Effector CD8-positive, alpha-beta T cell (primary cell): ENCODE data around the gene UBAP2.

ENCODE experiments used
- DNase-seq: peaks from one replicate; lab custom pipeline; 2025; lab: John Stamatoyannopoulos, UW

UBAP2 gene

DNA sequence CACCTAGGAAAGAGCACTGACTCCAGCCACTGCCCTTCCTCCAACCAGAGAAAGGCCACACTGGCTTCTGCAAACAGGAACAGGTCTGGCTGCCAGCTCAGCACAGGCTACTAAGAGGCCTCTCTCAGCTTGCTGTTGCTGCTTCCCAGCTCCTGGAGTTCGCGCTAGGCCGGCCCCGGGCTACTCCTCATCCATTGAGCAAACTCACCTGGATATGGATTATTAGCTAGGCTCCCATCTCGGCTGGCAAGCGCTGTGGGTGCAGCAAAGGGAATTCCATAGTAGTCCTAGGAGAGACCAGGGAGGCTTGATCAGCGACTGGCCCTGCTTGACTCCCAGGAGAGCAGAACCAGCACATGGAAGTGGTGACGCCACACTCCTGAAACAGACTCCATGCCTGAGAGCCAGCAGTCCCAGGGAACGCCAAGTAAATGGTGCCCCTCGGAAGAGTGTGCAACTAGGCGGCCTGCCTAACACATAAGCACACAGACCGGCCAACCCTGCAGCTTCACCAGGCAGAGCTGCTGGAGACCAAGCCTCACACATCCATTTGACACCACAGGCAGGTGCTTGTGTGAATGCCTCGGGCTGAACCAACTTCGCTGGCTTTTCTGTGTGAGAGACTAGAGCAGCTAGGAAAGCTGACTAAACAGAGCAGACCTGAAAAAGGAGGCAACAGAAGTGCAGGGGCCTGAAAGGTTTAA, 124.5 kb downstream of the UBAP2 start:
- DNase-seq, result no peak

GRCh38 chr9:33923079-33923478, 125.6 kb downstream of the UBAP2 start:
- DNase-seq, result no peak

- DNase-seq, result no peak
Measured at GRCh38 chr9:33921967-33922895, 126.5 kb downstream of the UBAP2 start.

GRCh38 chr9:33919276-33919897, 129.3 kb downstream of the UBAP2 start:
- no peak for DNase-seq

DNA sequence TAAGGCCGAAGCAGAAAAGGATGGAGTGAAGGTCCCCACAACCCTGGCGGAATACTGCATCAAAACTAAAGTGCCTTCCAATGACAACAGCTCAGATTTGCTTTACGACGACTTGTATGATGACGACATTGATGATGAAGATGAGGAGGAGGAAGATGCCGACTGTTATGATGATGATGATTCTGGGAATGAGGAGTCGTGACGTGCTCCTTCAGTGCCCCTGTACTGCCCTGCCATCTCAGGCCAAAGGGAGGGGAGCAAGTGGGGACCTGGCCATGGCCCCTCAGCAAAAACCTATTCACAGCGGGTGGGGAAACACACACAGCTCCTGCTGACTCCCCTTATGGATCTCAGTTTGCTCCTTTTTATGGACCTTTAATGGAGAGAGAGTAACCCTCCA, 131.7 kb downstream of the UBAP2 start:
- DNase-seq, result no peak

- no peak for DNase-seq
Measured at GRCh38 chr9:33914887-33915628, 133.6 kb downstream of the UBAP2 start.

DNA sequence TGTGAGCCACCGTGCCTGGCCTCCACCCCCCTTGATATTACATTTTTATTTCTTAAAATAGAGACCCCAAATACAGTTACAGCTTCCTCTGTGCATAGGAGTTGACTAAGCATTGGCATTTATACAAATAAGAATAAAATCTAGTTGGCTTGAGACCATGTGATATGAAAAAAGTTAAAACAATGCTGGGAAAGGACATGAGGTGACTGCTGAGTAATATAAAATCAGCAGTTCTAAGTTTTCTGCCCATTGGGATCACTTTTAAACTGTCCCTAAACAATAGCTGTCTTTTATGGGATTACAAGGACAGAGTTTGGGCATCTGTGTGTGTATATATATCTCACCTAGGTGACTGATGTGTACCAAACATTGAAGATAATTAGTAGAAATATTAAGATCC, 135.1 kb downstream of the UBAP2 start:
- no peak for DNase-seq

DNA sequence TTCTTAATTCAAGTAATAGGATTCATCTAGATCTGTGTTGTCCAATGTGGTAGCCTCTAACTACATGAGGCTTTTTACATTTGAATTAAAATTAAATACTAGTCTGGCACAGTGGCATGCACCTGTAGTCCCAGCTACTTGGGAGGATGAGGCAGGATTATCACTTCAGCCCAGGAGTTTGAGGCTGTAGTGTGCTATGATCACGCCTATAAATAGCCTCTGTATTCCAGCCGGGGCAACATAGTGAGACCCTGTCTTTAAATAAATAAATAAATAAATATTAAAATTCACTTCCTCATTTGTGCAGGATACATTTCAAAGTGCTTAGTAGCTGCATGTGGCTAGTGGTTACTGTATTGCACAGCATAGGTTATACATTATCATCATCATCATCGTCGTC, 139.9 kb downstream of the UBAP2 start:
- DNase-seq, result no peak

DNA sequence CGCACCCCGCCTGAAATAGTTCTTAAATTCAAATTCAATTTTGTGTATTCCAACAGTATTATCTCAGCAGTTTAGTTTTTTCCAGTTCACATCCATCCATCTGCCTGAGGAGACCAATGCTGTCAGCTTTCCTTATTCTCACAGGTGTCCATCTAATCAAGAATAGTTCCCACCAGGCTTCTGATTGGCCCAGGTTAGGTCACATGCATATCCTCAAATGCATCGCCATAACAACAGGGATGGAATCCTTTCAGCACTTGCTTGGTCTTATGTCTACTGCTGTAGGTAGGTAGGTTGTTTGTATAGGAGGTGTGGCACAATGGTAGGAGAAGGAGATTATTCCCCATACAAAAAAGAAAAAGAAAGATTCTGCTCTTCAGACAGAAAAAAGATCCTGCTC, 140.6 kb downstream of the UBAP2 start:
- DNase-seq, result no peak

DNA sequence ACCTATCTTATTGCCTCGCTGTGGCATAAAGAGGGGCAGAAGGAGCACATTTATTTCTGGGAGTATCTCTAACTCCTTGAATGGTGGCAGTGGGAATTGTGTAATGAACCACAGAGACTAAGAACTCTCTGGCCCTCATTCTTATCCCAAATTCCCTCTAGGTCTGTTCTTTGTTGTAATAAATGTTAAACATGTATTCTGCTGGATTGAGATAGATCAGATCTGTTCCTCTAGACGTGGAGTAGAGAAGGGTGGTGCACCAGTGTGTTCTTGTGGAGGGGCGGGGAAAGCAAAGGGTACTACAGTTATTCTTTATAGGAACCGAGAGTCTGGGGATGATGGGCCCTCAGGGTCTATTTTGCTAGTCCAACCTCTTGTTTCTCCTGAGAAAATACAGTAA, 141.3 kb downstream of the UBAP2 start:
- DNase-seq, result no peak

DNA sequence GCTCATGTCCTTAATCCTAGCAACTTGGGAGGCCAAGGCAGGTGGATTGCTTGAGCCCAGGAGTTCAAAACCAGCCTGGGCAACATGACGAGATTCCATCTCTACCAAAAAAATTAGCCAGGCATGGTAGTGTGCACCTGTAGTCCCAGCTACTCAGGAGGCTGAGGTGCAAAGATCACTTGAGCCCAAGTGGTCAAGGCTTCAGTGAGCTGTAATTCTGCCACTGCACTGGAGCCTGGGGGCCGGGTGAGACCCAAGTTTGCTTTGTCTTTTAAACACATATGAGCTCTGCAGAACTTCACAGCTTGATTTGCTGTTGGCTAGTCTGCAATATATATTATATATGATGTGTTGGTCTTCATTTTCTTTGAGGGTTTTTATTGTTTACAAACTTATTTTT, 141.9 kb downstream of the UBAP2 start:
- DNase-seq, result no peak

GRCh38 chr9:33905137-33905536, 143.6 kb downstream of the UBAP2 start:
- no peak for DNase-seq

- DNase-seq, result no peak
Measured at GRCh38 chr9:33903157-33903780, 145.4 kb downstream of the UBAP2 start.

- DNase-seq, result no peak
Measured at GRCh38 chr9:33894316-33894715, 154.4 kb downstream of the UBAP2 start.

DNA sequence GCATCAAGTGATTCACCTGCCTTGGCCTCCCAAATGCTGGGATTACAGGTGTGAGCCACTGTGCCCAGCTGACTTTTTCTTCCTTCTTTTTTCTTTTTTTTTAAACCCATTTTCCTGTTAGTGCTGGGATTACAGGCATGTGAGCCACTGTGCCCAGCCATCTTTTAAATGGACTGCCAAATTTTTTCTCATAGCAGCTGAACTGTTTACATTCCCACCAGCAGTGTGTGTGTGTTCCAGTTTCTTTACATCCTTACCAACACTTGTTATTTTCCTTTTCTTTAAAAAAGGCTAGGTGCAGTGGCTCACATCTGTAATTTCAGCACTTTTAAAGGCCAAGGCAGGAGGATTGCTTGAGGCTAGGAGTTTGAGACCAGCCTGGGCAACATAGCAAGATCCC, 154.8 kb downstream of the UBAP2 start:
- no peak for DNase-seq

GRCh38 chr9:33885948-33886347, 162.7 kb downstream of the UBAP2 start:
- DNase-seq, result no peak

DNA sequence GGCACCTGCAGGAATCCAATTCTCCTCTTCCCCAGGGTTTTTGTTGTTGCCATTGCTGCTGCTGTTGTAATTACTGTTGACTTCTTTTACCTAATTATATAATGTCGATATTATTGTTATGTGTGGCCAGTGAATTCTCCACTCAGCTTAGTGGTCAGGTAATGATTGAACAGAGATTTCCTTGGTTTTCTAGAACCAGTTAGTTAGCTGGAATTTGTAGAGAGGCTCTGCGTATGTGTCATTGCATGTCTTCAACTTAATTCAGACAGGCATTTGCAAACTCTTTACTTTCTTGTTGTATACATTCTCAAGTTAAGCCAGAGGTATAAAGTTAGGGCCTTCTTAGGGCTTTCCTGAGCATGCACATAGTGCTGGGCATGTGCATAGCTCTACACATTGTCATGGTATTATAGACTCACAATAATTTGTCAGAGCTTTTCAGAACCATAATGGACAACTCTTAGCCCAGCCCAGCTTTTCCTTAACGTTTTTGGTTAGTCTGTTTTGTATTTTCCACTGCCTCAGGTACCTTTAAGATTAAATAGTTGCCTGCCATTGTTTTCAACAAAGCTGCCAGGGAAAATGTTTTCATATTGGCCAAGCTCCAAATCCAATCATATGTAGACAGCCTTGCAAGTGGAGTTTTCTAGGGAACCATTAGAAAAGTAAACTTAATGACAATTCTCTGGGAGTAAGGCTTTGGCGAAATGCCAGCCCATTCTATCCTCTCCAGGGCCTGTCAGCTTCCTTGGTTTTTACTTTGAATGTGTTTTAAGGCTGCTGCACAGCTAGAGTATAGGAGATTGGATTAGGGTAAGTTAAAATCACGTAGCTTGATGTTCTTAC, 163.6 kb downstream of the UBAP2 start:
- DNase-seq, result no peak

- no peak for DNase-seq
Measured at GRCh38 chr9:33881635-33882034, 167.1 kb downstream of the UBAP2 start.

- no peak for DNase-seq
Measured at GRCh38 chr9:33880211-33881089, 168.2 kb downstream of the UBAP2 start.
